Activated naive CD8-positive, alpha-beta T cell treated with anti-CD3 and anti-CD28 coated beads, Interleukin-2, amount 50 U/mL, for 16 hours (primary cell): ENCODE results near the gene PEAK3.

Experiments
- DNase-seq: peaks from one replicate; pipeline ENCODE4 v3.0.0-alpha.2; 2020; ENCODE audit warnings: low read depth, low spot score

Gene PEAK3

GRCh38 chr19:2282062-2282861, at the start of gene PEAK3:
PEAK3 (minus strand) TSS chr19:2282175; CDS start chr19:2280931, 1,244 bp downstream.
- DNase-seq: no peak

GRCh38 chr19:2330632-2331284, 48.8 kb upstream of the PEAK3 start:
- no peak for DNase-seq

DNA sequence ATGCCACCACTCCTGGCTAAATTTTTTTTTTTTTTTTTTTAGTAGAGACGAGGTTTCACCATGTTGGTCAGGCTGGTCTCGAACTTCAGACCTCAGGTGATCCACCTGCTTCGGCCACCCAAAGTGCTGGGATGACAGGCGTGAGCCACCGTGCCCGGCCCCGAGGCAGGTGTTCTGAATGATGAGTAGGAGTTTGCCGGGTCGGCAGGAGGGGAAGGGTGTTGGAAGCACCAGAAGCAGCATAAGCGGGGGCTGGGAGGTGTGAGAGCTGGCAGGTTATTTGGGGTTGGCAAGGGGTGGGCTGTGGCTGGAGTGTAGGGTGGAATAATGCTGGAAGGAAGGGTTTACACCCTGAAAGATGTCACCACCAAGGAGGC, 48.3 kb upstream of the PEAK3 start:
- DNase-seq: no peak

DNA sequence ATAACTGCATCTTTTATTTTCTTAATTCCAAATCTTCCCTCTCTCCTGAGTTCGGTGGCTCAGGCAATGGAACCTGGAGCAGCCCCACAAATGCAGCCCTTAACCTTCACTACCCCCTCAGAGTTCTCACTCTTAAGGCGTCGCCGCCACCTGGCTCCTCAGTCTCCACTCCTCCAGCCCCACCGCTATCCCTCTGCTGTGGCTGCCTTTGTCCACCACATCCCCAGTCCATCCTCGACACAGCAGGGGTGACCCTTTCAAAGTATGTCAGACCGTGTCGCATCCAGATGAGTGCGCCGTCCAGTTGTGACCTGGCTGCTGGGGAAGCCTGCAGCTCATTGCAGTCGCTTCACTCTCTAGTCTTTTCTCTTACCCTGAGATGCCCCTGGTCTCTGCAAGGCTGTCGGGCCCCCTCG, 47.5 kb upstream of the PEAK3 start:
- DNase-seq: no peak

- DNase-seq: no peak
Measured at GRCh38 chr19:2329149-2329478, 47.1 kb upstream of the PEAK3 start.

- DNase-seq: peak; percentile 84
Measured at GRCh38 chr19:2328401-2329148, 46.6 kb upstream of the PEAK3 start, which contains the start of the genes LSM7 and SPPL2B. LSM7 (minus strand) TSS chr19:2328586; CDS start chr19:2328566, 20 bp downstream. SPPL2B (plus strand) TSS chr19:2328684; CDS start chr19:2328710, 26 bp downstream.

GRCh38 chr19:2327773-2328400, 45.9 kb upstream of the PEAK3 start:
- peak; percentile 30 for DNase-seq

GRCh38 chr19:2326699-2327360, 44.9 kb upstream of the PEAK3 start:
- DNase-seq: no peak

- DNase-seq: no peak
Measured at GRCh38 chr19:2325281-2326046, 43.5 kb upstream of the PEAK3 start.

DNA sequence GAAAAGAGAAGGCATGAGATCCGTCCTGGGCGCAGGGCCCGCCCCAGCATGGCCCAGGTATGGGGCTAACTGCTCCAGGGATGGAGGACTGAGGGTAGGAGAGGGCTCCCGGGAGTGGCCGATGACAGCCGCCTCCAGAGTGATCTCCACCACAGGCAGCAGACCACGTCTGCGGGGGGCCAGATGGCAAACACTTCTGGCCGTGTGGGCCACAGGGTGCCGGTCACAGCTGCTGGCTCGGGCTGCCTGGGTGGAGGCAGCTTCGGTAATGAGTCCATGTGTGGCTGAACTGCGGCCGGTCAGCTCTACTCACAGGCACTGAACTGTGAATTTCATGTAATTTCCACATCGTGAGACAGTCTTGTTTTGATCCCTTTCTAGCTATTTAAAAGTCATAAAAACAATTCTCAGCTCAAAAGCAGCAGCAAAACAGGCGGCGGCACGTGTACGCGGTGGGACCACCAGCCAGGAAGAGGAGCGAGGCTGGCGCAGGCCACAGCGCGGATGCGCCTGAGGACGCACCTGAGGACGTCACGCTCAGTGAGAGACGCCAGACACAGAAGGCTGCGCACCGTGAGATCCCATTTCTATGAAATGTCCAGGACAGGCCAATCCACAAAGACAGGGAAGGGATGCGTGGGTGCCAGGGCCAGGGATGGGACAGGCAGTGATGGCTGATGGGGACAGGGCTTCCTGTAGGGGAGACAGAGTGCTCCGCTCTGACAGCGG, 42.4 kb upstream of the PEAK3 start:
- DNase-seq: no peak

DNA sequence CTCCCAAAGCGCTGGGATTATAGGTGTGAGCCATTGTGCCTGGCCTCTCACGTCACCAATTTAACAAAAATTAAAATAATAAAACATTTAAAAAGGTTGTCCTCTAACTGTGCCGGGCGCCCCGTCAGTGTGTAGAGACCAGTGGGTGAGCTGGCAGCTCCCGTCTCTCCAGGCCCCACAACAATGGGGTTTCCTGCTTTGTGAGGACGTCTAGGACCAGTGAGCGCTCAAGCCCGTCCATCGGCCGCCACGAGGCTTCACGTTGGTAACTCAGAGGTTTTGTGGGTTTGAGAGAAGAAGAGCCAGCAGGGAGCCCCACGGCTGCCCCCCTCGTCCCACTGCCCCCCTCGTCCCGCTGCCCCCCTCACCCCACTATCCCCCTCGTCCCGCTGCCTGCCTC, 41.7 kb upstream of the PEAK3 start:
- no peak for DNase-seq

GRCh38 chr19:2321565-2322283, 39.7 kb upstream of the PEAK3 start:
- DNase-seq: no peak

DNA sequence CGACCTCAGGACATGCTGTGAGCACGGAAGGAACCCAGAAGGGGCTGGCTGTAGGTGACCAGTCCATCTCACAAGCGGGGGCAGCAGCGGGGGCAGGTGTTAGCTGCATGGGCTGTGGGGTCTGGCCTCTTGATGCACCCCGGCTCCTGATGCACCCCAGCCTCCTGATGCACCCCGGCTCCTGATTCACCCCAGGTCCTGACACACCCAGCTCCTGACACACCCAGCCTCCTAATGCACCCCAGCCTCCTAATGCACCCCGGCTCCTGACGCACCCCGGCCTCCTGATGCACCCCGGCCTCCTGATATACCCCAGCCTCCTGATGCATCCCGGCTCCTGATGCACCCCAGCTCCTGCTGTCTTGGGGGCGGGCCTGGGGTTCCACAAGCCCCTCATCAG, 39.0 kb upstream of the PEAK3 start:
- no peak for DNase-seq

DNA sequence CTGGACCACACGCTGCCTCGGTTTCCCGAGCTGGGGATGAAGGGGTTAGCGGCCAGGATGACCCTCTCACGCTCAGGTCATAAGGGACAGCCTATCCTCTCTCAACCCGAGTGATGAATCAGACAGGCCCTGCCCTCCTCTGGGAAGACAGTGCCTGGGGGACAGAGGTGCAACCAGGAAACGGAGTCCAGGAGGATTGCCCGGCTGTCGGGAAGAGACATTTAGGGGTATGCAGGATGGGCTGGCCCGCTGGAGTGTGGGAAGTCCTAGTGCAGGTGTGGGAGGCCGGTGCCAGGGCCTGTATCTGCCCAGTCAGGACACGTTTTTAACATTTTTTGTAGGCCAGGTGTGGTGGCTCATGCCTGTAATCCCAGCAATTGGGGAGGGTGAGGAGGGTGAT, 38.1 kb upstream of the PEAK3 start:
- DNase-seq: no peak

DNA sequence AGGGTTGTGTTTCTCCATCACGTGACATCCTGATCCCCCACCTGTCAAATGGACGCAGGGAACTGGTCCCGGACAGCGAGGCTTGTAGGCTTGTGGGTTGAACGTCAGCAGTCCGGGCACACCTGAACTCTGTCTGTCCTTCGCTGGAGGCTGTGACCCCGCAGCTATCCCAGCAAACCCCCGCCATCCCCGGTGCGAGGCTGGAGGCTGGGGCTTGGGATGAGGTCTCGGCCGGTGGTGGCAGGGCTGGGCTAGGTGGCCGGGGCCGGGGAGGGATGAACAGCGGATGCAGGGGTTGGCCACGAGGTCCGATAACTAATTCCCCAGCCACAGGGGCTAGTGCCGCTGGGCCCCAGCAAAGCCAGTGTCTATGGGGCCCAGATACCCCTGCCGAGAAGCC, 37.6 kb upstream of the PEAK3 start:
- no peak for DNase-seq

GRCh38 chr19:2318923-2319322, 36.9 kb upstream of the PEAK3 start:
- no peak for DNase-seq

- no peak for DNase-seq
Measured at GRCh38 chr19:2317756-2318155, 35.8 kb upstream of the PEAK3 start.

DNA sequence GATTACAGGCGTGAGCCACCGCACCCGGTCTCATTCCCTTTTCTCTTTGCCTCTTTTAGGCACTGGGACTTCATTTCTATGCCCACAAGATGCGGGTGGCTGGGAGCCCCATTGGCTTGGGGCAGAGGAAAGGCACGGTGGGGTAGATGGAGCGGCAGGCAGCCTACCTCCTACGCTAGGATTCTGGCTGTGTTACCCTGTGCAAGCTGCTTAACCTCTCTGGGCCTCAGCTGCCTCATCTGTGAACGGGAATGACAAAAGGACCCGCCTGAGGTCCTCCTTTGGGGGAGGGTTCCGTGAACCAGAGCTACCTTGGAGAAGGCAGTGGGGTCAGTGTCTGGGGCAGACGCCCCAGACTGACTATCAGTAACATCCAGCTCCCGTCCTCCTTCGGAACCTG, 35.3 kb upstream of the PEAK3 start:
- DNase-seq: no peak

DNA sequence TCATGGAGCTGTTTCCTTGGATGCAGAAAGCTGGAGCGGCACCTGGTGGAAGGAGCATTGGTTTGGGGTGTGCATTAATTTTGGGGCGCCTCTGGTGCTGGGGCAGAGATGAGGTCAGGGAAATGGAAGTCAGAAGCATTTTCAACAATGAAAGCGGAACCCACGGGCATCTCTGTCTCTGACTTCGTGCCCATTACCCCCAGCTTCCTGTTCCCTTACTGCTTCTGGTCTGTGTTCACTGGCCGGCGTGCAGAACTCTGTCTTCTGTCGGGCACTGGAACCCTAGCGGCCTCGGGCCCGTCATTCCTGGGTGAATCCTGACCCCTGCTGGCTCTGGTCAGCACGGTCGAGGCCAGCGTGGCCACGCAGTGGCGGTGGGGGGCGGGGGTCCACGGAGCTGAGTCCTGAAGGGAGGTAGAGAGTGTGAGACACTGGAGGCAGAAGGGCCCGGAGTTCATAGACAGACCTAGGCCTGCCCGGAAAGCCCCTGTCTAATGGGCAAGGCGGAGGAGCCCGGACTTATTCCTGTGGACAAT, 33.9 kb upstream of the PEAK3 start:
- no peak for DNase-seq
